SK-N-DZ (cell line): ENCODE results near the gene LST1.

Source experiments
- small RNA-seq, 2 experiments: library from RNA; depleted of rRNA; stranded (forward); fragments of <200 nt; gene quantifications; one replicate each; pipeline ENCODE3, GENCODE V24; 2014

Gene LST1

Small RNA genes within 50 kb of the gene (small RNA-seq; reads per million reads assigned to genes)
- 0 to 0.04 reads per million in 2 experiments for gene MIR6832
- 26.9 to 38.1 reads per million in 2 experiments for gene SNORA38
- gene SNORD117 = 21.0 to 611 reads per million in 2 experiments
- 0 reads per million in 2 experiments for gene SNORD84
- gene UQCRHP1 = 0 reads per million in 2 experiments
